Keratinocyte (primary cell): ENCODE results near the gene FGF2. TPM values are rescaled to one million over a fixed set of nuclear protein-coding genes. Genes with fewer than 3 reads are reported as not detected.
"Not testable (repeated sequence)": the region's sequence is repeated elsewhere in the genome, so short reads cannot be mapped to it uniquely, and the experiment has no call there.

Source experiments
- DNase-seq: peaks from one replicate; pipeline ENCODE4 v3.0.0-alpha.2; 2011; ENCODE audit warnings: low read depth, missing footprints, low spot score
- FAIRE-seq: peaks from 2 replicates; lab custom pipeline; 2011; peaks lifted over from hg19 to GRCh38; lab: Jason Lieb, UNC
- H2AFZ ChIP-seq: 2 replicates; pipeline ENCODE4 v1.6.0; 2012; ENCODE audit warnings: low read length, control low read depth, inconsistent platforms; ENCODE audit not compliant: control insufficient read depth
- H3K27ac ChIP-seq: 2 replicates; pipeline ENCODE4 v1.5.1; 2011; ENCODE audit warnings: low read length; ENCODE audit not compliant: control insufficient read depth, insufficient read depth
- H3K27me3 ChIP-seq: 3 replicates; pipeline ENCODE4 v1.6.0; 2011; ENCODE audit warnings: low read length; ENCODE audit not compliant: control insufficient read depth, insufficient read depth; ENCODE audit errors: extremely low read depth
- H3K36me3 ChIP-seq, 2 experiments: 2 replicates in 1 of 2; 3 replicates in 1 of 2; pipeline ENCODE4 v1.5.1; 2011; ENCODE audit warnings: low read length in 2 of 2, mild to moderate bottlenecking in 1 of 2; ENCODE audit not compliant: control insufficient read depth in 2 of 2, insufficient read depth in 2 of 2; ENCODE audit errors: extremely low read depth in 1 of 2
- H3K4me1 ChIP-seq: 3 replicates; pipeline ENCODE4 v1.5.1; 2011; ENCODE audit warnings: low read length; ENCODE audit not compliant: control insufficient read depth, insufficient read depth; ENCODE audit errors: extremely low read depth
- H3K4me2 ChIP-seq: 3 replicates; pipeline ENCODE4 v1.6.0; 2011; ENCODE audit warnings: low read depth, low read length; ENCODE audit not compliant: control insufficient read depth, insufficient read depth; ENCODE audit errors: extremely low read depth
- H3K4me3 ChIP-seq, 3 experiments: fragments of 200-600 bp in 1 of 3; sonication (generic) in 1 of 3; 2 replicates in 2 of 3; 3 replicates in 1 of 3; pipeline ENCODE4 v1.5.1; 2011 to 2016; ENCODE audit warnings: low read length in 3 of 3, mild to moderate bottlenecking in 3 of 3, control low read depth in 2 of 3, inconsistent platforms in 1 of 3, low read depth in 1 of 3, mixed read lengths in 1 of 3, mixed run types in 1 of 3, moderate library complexity in 1 of 3; ENCODE audit not compliant: control insufficient read depth in 2 of 3, insufficient read depth in 2 of 3; ENCODE audit errors: extremely low read depth in 1 of 3
- H3K79me2 ChIP-seq: 2 replicates; pipeline ENCODE4 v1.6.0; 2012; ENCODE audit warnings: low read length; ENCODE audit not compliant: control insufficient read depth, insufficient read depth
- H3K9ac ChIP-seq: 3 replicates; pipeline ENCODE4 v1.6.0; 2011; ENCODE audit warnings: low read length; ENCODE audit not compliant: control insufficient read depth, insufficient read depth; ENCODE audit errors: extremely low read depth
- H3K9me1 ChIP-seq: 3 replicates; pipeline ENCODE4 v1.6.0; 2011; ENCODE audit warnings: low read length; ENCODE audit not compliant: control insufficient read depth, insufficient read depth; ENCODE audit errors: extremely low read depth
- H3K9me3 ChIP-seq: 2 replicates; pipeline ENCODE4 v1.5.1; 2012; ENCODE audit warnings: low read depth, low read length; ENCODE audit not compliant: control insufficient read depth
- H4K20me1 ChIP-seq: 3 replicates; pipeline ENCODE4 v1.6.0; 2011; ENCODE audit warnings: low read length; ENCODE audit not compliant: control insufficient read depth, insufficient read depth; ENCODE audit errors: extremely low read depth
- EZH2 ChIP-seq: IDR thresholded peaks from one replicate; pipeline ENCODE4 v1.6.1; 2012; ENCODE audit warnings: inconsistent platforms, mild to moderate bottlenecking, low read length, moderate library complexity
- dilution Hi-C: fragments of 300-500 bp; cut with MboI; formaldehyde crosslinking; loops from one replicate; pipeline ENCODE4 v1.7.0; 2020; ENCODE audit warnings: low sequenced_read_pairs; ENCODE audit not compliant: extremely low pct_ligation_motif_present
- polyA plus RNA-seq, 5 experiments: library from polyadenylated mRNA; depleted of rRNA in 3 of 5; stranded (reverse) in 3 of 5; stranded (forward) in 1 of 5; unstranded in 1 of 5; fragments of >200 nt; gene quantifications; 1 replicate in 1 of 5; 2 replicates in 3 of 5; 3 replicates in 1 of 5; pipeline versions ENCODE4 v1.2.1 to v1.2.3, GENCODE V29; 2011 to 2012; ENCODE audit warnings: missing spikeins in 2 of 5, low read depth in 1 of 5, low replicate concordance in 1 of 5
- TF ChIP-seq, protein P1 (sequence below), 3 experiments: IDR thresholded peaks in 1 of 3; conservative IDR thresholded peaks in 1 of 3; optimal IDR thresholded peaks in 1 of 3; 2 replicates in 2 of 3; 3 replicates in 1 of 3; pipeline versions ENCODE3 to v1.5.1; 2011; ENCODE audit warnings: low read length in 3 of 3, mild to moderate bottlenecking in 3 of 3, moderate library complexity in 2 of 3, control low read depth in 1 of 3, inconsistent platforms in 1 of 3; ENCODE audit not compliant: insufficient read depth in 2 of 3; ENCODE audit errors: extremely low read depth in 1 of 3

FGF2 gene
- polyA plus RNA-seq, 1 donor (not counting 4 experiments of a cell fraction or from before 2014, with no cell fraction given), result 1.7 TPM

DNA sequence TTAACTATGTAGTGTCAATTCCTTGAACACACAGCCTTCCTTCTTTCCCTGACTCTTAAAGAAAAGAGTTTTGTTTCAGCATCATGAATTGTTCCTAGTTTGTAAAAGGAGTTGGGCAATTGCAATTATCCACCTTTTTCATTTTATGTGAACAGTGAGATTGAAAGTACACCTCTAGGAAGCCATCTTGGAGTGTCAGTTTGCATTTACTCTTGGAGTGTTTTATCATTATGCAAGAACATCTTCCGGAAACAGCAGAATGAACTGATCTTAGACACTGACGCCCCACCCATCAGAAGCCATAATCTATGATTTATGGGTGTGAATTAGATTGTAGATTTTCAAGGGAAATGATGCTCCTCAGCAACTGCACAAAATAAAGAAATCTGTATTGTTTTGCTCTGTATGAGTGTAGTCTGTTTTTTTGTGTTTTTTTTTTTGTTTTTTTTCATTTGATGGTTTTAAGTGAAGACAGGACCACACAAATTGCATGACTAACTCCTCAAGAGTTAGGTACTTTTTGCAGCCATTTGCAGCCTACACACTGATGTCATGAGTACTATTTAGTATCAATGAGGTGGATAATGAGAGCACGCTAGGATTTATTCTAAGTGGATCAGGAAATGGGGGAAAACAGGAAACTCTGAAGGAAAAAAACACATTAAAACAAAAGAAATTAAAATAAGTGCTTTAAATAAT, 19.5 kb upstream of the FGF2 start:
- dilution Hi-C loops, result no loop called here
- FAIRE-seq, result peak; percentile 49
- no peak for TF ChIP-seq EZH2
- TF ChIP-seq, protein P1, sequence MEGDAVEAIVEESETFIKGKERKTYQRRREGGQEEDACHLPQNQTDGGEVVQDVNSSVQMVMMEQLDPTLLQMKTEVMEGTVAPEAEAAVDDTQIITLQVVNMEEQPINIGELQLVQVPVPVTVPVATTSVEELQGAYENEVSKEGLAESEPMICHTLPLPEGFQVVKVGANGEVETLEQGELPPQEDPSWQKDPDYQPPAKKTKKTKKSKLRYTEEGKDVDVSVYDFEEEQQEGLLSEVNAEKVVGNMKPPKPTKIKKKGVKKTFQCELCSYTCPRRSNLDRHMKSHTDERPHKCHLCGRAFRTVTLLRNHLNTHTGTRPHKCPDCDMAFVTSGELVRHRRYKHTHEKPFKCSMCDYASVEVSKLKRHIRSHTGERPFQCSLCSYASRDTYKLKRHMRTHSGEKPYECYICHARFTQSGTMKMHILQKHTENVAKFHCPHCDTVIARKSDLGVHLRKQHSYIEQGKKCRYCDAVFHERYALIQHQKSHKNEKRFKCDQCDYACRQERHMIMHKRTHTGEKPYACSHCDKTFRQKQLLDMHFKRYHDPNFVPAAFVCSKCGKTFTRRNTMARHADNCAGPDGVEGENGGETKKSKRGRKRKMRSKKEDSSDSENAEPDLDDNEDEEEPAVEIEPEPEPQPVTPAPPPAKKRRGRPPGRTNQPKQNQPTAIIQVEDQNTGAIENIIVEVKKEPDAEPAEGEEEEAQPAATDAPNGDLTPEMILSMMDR (optimal IDR thresholded peaks at IDR 0.05 in 1 of 3, IDR thresholded peaks at IDR 0.05 in 1 of 3, conservative IDR thresholded peaks at IDR 0.05 in 1 of 3; ENCODE audit: extremely low read depth in 1 of 3, insufficient read depth in 2 of 3, low read length in 3 of 3), result no peak
- Histone ChIP-seq H3K79me2 (no peaks in the 10 kb centered on the region), H3K36me3 (no peaks in the 10 kb centered on the region), H3K4me2 (no peak overlapping the region), H3K4me1 (no peaks in the 10 kb centered on the region), H3K9me3 (no peaks in the 10 kb centered on the region), H3K4me3 (no peak overlapping the region), H3K27me3 (no peaks in the 10 kb centered on the region), H3K27ac (no peak overlapping the region), H4K20me1 (no peaks in the 10 kb centered on the region), H3K9ac (no peak overlapping the region), H3K9me1 (no peaks in the 10 kb centered on the region), H2AFZ (peak overlapping the region; percentile 58)
- no peak for DNase-seq

DNA sequence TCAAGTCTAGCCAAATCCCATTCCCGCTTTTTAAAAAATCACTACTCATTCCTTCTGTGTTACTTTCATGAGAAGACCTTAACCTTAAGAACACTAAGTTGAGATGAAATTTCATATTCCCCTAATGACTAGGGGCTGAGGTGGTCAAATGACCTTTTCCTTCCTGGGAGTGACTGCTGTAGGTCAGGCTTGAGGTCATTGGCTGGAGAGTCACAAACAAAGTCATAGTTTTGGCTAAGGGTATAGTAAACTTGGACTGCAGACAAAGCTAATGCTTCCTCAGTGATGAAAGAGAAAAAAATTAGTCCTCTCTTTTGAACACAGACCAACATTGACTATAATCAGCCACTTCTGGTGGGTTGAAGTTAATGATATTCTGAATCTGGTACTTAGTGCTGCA, 16.0 kb upstream of the FGF2 start:
- TF ChIP-seq, protein P1 (optimal IDR thresholded peaks at IDR 0.05 in 1 of 3, IDR thresholded peaks at IDR 0.05 in 1 of 3, conservative IDR thresholded peaks at IDR 0.05 in 1 of 3; ENCODE audit: extremely low read depth in 1 of 3, insufficient read depth in 2 of 3, low read length in 3 of 3), result no peak
- no peak for TF ChIP-seq EZH2
- H3K79me2 ChIP-seq, result no peaks in the 10 kb centered on the region

DNA sequence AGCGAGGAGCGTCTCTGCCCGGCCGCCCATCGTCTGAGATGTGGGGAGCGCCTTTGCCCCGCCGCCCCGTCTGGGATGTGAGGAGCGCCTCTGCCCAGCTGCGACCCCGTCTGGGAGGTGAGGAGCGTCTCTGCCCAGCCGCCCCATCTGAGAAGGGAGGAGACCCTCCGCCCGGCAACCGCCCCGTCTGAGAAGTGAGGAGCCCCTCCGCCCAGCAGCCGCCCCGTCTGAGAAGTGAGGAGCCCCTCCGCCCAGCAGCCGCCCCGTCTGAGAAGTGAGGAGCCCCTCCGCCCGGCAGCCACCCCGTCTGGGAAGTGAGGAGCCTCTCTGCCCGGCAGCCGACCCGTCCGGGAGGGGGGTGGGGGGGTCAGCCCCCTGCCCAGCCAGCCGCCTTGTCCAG, 14.8 kb upstream of the FGF2 start:
- H3K36me3 ChIP-seq, DNase-seq, H3K9me1 ChIP-seq, H3K4me1 ChIP-seq, H3K9me3 ChIP-seq, H3K27me3 ChIP-seq, FAIRE-seq, H3K4me3 ChIP-seq, dilution Hi-C loops, H3K79me2 ChIP-seq, H3K9ac ChIP-seq, H2AFZ ChIP-seq, H3K27ac ChIP-seq, H3K4me2 ChIP-seq, H4K20me1 ChIP-seq: not testable (repeated sequence)

More for the DNA sequence above, 16.0 kb upstream of the FGF2 start:
- Histone ChIP-seq H3K27ac (no peak overlapping the region), H3K4me1 (no peaks in the 10 kb centered on the region), H3K36me3 (no peaks in the 10 kb centered on the region), H3K4me2 (no peak overlapping the region), H2AFZ (no peak overlapping the region), H3K27me3 (no peaks in the 10 kb centered on the region), H3K4me3 (no peak overlapping the region), H3K9ac (no peak overlapping the region), H3K9me1 (no peaks in the 10 kb centered on the region), H3K9me3 (no peaks in the 10 kb centered on the region), H4K20me1 (no peaks in the 10 kb centered on the region)
- dilution Hi-C loops, result no loop called here
- FAIRE-seq (no peak), DNase-seq (no peak)

DNA sequence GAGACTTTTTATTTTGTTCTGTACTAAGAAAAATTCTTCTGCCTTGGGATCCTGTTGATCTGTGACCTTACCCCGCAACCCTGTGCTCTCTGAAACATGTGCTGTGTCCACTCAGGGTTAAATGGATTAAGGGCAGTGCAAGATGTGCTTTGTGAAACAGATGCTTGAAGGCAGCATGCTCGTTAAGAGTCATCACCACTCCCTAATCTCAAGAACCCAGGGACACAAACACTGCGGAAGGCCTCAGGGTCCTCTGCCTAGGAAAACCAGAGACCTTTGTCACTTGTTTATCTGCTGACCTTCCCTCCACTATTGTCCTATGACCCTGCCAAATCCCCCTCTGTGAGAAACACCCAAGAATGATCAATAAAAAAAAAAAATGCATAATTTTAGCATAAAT, 13.8 kb upstream of the FGF2 start:
- H3K36me3 ChIP-seq, FAIRE-seq, dilution Hi-C loops, H3K4me3 ChIP-seq, H3K4me2 ChIP-seq, H3K79me2 ChIP-seq, DNase-seq, H3K9me1 ChIP-seq, H3K9me3 ChIP-seq, H3K27me3 ChIP-seq, H3K9ac ChIP-seq, H4K20me1 ChIP-seq, H3K4me1 ChIP-seq, H2AFZ ChIP-seq, H3K27ac ChIP-seq: not testable (repeated sequence)
